K562 (cell line): ENCODE results near the gene DYNLT5. TPM values are rescaled to one million over a fixed set of nuclear protein-coding genes. Genes with fewer than 3 reads are reported as not detected.
A peak's percentile ranks its signal among the peaks of the same experiment; 100 is the strongest.
"Not testable (repeated sequence)": the region's sequence is repeated elsewhere in the genome, so short reads cannot be mapped to it uniquely, and the experiment has no call there.

Experiments
- ATAC-seq: fragments of 200-7000 bp; cut with Tn5 transposase; 3 replicates; pipeline ENCODE4 v1.9.1; 2020; ENCODE audit warnings: moderate library complexity
- BruUV-seq: library from RNA; stranded (reverse); fragments of 400-500 nt; replicated peaks from 2 replicates; lab custom pipeline; 2021; lab: Mats Ljungman, UMichigan
- CTCF ChIA-PET: fragments of 300-600 bp; formaldehyde crosslinking; extraction: SDS; loops from one replicate; lab custom pipeline; 2021; ENCODE audit warnings: low intra/inter-chr PET ratio; lab: Yijun Ruan, JAX
- POLR2A ChIA-PET: fragments of 300-600, 350-650 bp; sonication (Branson Sonifier 250); formaldehyde crosslinking; extraction: SDS; loops from one replicate; lab custom pipeline; 2021; ENCODE audit warnings: antibody characterized with exemption, inconsistent platforms; lab: Yijun Ruan, JAX
- DNase-seq, 4 experiments: peaks; one replicate each; pipeline versions ENCODE4 v3.0.0 to v3.0.0-alpha.2; 2011 to 2018; ENCODE audit warnings: low spot score in 3 of 4, mixed read lengths in 3 of 4; ENCODE audit errors: extremely low read depth in 1 of 4
- FAIRE-seq: peaks from 2 replicates; lab custom pipeline; 2011; peaks lifted over from hg19 to GRCh38; lab: Jason Lieb, UNC
- H2AFZ ChIP-seq: 2 replicates; pipeline ENCODE4 v1.6.0; 2011; ENCODE audit warnings: low read depth, low read length, control low read depth, inconsistent platforms
- H3K27ac ChIP-seq: fragments of 200-600 bp; 3 replicates; pipeline ENCODE4 v1.8.0; 2011; ENCODE audit warnings: low read depth, mild to moderate bottlenecking, control low read depth, inconsistent platforms, low read length, moderate library complexity, mixed read lengths; ENCODE audit errors: extremely low read depth
- H3K27me3 ChIP-seq, 2 experiments: fragments of 300-600 bp in 1 of 2; 2 replicates in 1 of 2; 3 replicates in 1 of 2; pipeline versions ENCODE4 v1.6.0 to v1.8.0; 2011; ENCODE audit warnings: inconsistent platforms in 2 of 2, low read length in 2 of 2, mild to moderate bottlenecking in 1 of 2, mixed read lengths in 1 of 2, moderate library complexity in 1 of 2; ENCODE audit not compliant: control insufficient read depth in 2 of 2, insufficient read depth in 2 of 2
- H3K36me3 ChIP-seq: fragments of 300-600 bp; 3 replicates; pipeline ENCODE4 v1.8.0; 2011; ENCODE audit warnings: mild to moderate bottlenecking, low read length, inconsistent platforms; ENCODE audit not compliant: control insufficient read depth, insufficient read depth
- H3K4me1 ChIP-seq, 2 experiments: fragments of 200-600 bp in 1 of 2; replicated peaks in 1 of 2; 2 replicates in 1 of 2; 3 replicates in 1 of 2; pipeline versions ENCODE4 v1.5.1 to v1.8.0; 2011; ENCODE audit warnings: inconsistent platforms in 2 of 2, low read length in 2 of 2, mild to moderate bottlenecking in 1 of 2, mixed read lengths in 1 of 2, moderate library complexity in 1 of 2; ENCODE audit not compliant: control insufficient read depth in 2 of 2, insufficient read depth in 2 of 2
- H3K4me2 ChIP-seq: 2 replicates; pipeline ENCODE4 v1.6.1; 2011; ENCODE audit warnings: low read length, control low read depth, inconsistent platforms, mixed read lengths; ENCODE audit not compliant: insufficient read depth
- H3K4me3 ChIP-seq: fragments of 200-600 bp; sonication (generic), shearing (Covaris generic); 2 replicates; pipeline ENCODE4 v1.5.1; 2016; ENCODE audit warnings: control low read depth, inconsistent platforms
- H3K79me2 ChIP-seq: fragments of 200-600 bp; 3 replicates; pipeline ENCODE4 v1.8.0; 2011; ENCODE audit warnings: low read length, inconsistent platforms; ENCODE audit not compliant: control insufficient read depth, insufficient read depth
- H3K9ac ChIP-seq, 2 experiments: 2 replicates each; pipeline versions ENCODE4 v1.6.0 to v1.6.1; 2011; ENCODE audit warnings: low read depth in 2 of 2, low read length in 2 of 2, control low read depth in 1 of 2, inconsistent platforms in 1 of 2, mild to moderate bottlenecking in 1 of 2, mixed read lengths in 1 of 2; ENCODE audit not compliant: insufficient read depth in 1 of 2
- H3K9me1 ChIP-seq: one replicate; pipeline ENCODE4 v1.6.0; 2011; ENCODE audit warnings: inconsistent platforms, mild to moderate bottlenecking, low read length, moderate library complexity; ENCODE audit not compliant: control insufficient read depth, insufficient read depth
- H3K9me3 ChIP-seq: replicated peaks from 2 replicates; pipeline ENCODE4 v1.5.1; 2011; ENCODE audit warnings: low read depth, low read length, inconsistent platforms; ENCODE audit not compliant: control insufficient read depth, insufficient read depth
- H4K20me1 ChIP-seq: replicated peaks from 2 replicates; pipeline ENCODE4 v1.6.1; 2011; ENCODE audit warnings: low read length, inconsistent platforms, mixed read lengths; ENCODE audit not compliant: control insufficient read depth, insufficient read depth
- ATF3 ChIP-seq, 2 experiments: fragments of 450-650 bp in 1 of 2; sonication (generic) in 1 of 2; formaldehyde crosslinking in 1 of 2; IDR thresholded peaks in 1 of 2; conservative IDR thresholded peaks in 1 of 2; 2 replicates each; pipeline versions ENCODE4 v1.6.1 to v1.8.1; 2016 to 2023; ENCODE audit warnings: mild to moderate bottlenecking in 2 of 2, moderate library complexity in 2 of 2, inconsistent platforms in 1 of 2, missing genetic modification reagents in 1 of 2
- HNRNPH1 ChIP-seq: fragments of 200-400 bp; formaldehyde crosslinking; optimal IDR thresholded peaks from 2 replicates; pipeline ENCODE3; 2017; ENCODE audit warnings: low read depth, mild to moderate bottlenecking, low read length, moderate library complexity
- MAFF ChIP-seq: IDR thresholded peaks from 2 replicates; pipeline ENCODE4 v1.6.1; 2012; ENCODE audit warnings: low read length, improper control_type of control experiment
- MTA2 ChIP-seq: fragments of 450-650 bp; IDR thresholded peaks from 2 replicates; pipeline ENCODE4 v1.6.1; 2016; ENCODE audit warnings: low read depth
- RAD21 ChIP-seq, 2 experiments: fragments of 250-450 bp in 1 of 2; fragments of 450-650 bp in 1 of 2; sonication (Bioruptor Pico) in 1 of 2; formaldehyde crosslinking in 1 of 2; IDR thresholded peaks in 1 of 2; conservative IDR thresholded peaks in 1 of 2; 2 replicates each; pipeline versions ENCODE4 v1.4.0 to v1.8.0; 2020 to 2022; ENCODE audit warnings: mild to moderate bottlenecking in 2 of 2, moderate library complexity in 1 of 2
- ZNF143 ChIP-seq: sonication (generic); formaldehyde crosslinking; IDR thresholded peaks from 2 replicates; pipeline ENCODE4 v1.9.0; 2022; ENCODE audit warnings: mild to moderate bottlenecking, missing genetic modification reagents
- WGBS: fragments of 100-300 bp; shearing (Covaris generic); methylation state at CpG from one replicate; pipeline ENCODE4 v1.1.6; 2016; ENCODE audit warnings: low coverage, mixed read lengths; ENCODE audit not compliant: insufficient coverage; ENCODE audit errors: missing lambda C conversion rate; 5-methylcytosine and 5-hydroxymethylcytosine counted together
- in situ Hi-C: fragments of 300-500 bp; cut with MboI; formaldehyde crosslinking; loops from 4 replicates; pipeline ENCODE4 v1.15.0; 2018; ENCODE audit warnings: inconsistent platforms, mixed read lengths
- intact Hi-C: fragments of 100-400 bp; cut with micrococcal nuclease; formaldehyde crosslinking; loops from 2 replicates; pipeline ENCODE4 v1.14.2; 2022
- polyA plus RNA-seq, 8 experiments: library from polyadenylated mRNA; depleted of rRNA in 4 of 8; stranded (reverse) in 5 of 8; unstranded in 3 of 8; fragments of >200 nt; fragmentation: Nextera tagmentation in 2 of 8; fragmentation: Illumina TruSeq in 1 of 8; extraction: Ambion mirVana in 2 of 8; extraction: Trizol in 1 of 8; gene quantifications; 2 replicates each; pipeline versions ENCODE4 v1.2.1 to v1.2.3, GENCODE V29; 2011 to 2014; ENCODE audit warnings: inconsistent platforms in 1 of 8, missing spikeins in 1 of 8
- total RNA-seq, 7 experiments: library from RNA; depleted of rRNA in 6 of 7; stranded (reverse); fragments of >200 nt in 6 of 7; fragmentation: Illumina TruSeq in 2 of 7; extraction: Trizol in 2 of 7; gene quantifications; 2 replicates each; pipeline versions ENCODE4 v1.2.1 to v1.2.3, GENCODE V29; 2011 to 2021; ENCODE audit warnings: low replicate concordance in 1 of 7
- TF ChIP-seq, protein P1 (sequence below): sonication (generic); formaldehyde crosslinking; IDR thresholded peaks from 2 replicates; pipeline ENCODE4 v1.8.0; 2022; ENCODE audit warnings: missing genetic modification reagents, mild to moderate bottlenecking, moderate library complexity, borderline replicate concordance

DYNLT5 gene
- total and polyA plus RNA-seq, 9 of the 15 experiments (the other 6 are each of a cell fraction or from before 2014, with no cell fraction given), result not detected

GRCh38 chr1:66733348-66734017 lies 18.8 kb upstream of the DYNLT5 start (continued):
- TF ChIP-seq MAFF (peak; percentile 43; the same call in 1 of the 2 replicates), ZNF143 (CRISPR knock-in tag) (no peak), RAD21 (CRISPR knock-in tag; conservative IDR thresholded peaks at IDR 0.05 in 1 of 2, IDR thresholded peaks at IDR 0.05 in 1 of 2) (peak in 1 of 2 experiments; percentile 18; a peak in 2 of 4 replicates), ATF3 (IDR thresholded peaks at IDR 0.05) (peak; percentile 56; the same call in 1 of the 2 replicates), ATF3 (CRISPR knock-in tag; conservative IDR thresholded peaks at IDR 0.05) (no peak), HNRNPH1 (no peak), MTA2 (no peak)
- TF ChIP-seq, protein P1, sequence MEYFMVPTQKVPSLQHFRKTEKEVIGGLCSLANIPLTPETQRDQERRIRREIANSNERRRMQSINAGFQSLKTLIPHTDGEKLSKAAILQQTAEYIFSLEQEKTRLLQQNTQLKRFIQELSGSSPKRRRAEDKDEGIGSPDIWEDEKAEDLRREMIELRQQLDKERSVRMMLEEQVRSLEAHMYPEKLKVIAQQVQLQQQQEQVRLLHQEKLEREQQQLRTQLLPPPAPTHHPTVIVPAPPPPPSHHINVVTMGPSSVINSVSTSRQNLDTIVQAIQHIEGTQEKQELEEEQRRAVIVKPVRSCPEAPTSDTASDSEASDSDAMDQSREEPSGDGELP (CRISPR knock-in tag), result no peak

DNA sequence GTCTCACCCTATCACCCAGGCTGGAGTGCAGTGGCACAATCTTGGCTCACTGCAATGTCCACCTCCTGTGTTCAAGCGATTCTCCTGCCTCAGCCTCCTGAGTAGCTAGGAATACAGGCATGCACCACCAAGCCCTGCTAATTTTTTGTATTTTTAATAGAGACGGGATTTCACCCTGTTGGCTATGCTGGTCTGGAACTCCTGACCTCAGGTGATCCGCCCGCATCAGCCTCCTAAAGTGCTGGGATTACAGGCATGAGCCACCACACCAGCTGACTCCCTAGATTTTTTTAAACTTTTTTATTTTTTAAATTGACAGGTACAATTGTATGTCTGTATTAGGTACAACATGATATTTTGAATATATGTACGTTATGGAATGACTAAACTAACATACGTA lies 17.7 kb upstream of the DYNLT5 start:
- H3K27ac ChIP-seq, H3K4me1 ChIP-seq, FAIRE-seq, H3K4me3 ChIP-seq, intact Hi-C loops, H3K9me3 ChIP-seq, in situ Hi-C loops, CTCF ChIA-PET, ATAC-seq, H3K9me1 ChIP-seq, POLR2A ChIA-PET, DNase-seq, BruUV-seq, H3K27me3 ChIP-seq, H3K4me2 ChIP-seq, H3K79me2 ChIP-seq, H3K9ac ChIP-seq, H3K36me3 ChIP-seq, H2AFZ ChIP-seq, H4K20me1 ChIP-seq: not testable (repeated sequence)
- WGBS, result 43% methylated on average over 6 of the region's 6 CpGs
